Glutamatergic neuron (in vitro differentiated cells): ENCODE results near the gene FAM107B. TPM values are rescaled to one million over a fixed set of nuclear protein-coding genes. Genes with fewer than 3 reads are reported as not detected.
A peak's percentile ranks its signal among the peaks of the same experiment; 100 is the strongest.

Source experiments
- DNase-seq: peaks from one replicate; pipeline ENCODE4 v3.0.0; 2022
- H3K27ac Mint-ChIP-seq: one replicate; pipeline ENCODE4 v1.8.0; 2020; ENCODE audit warnings: mild to moderate bottlenecking, mixed read lengths, inconsistent platforms; ENCODE audit not compliant: unreplicated experiment
- H3K27me3 Mint-ChIP-seq: one replicate; pipeline ENCODE4 v1.8.0; 2020; ENCODE audit warnings: mild to moderate bottlenecking, moderate library complexity, mixed read lengths, inconsistent platforms; ENCODE audit not compliant: unreplicated experiment
- H3K36me3 Mint-ChIP-seq: one replicate; pipeline ENCODE4 v1.8.0; 2020; ENCODE audit warnings: mild to moderate bottlenecking, mixed read lengths, inconsistent platforms; ENCODE audit not compliant: unreplicated experiment
- H3K4me1 Mint-ChIP-seq: one replicate; pipeline ENCODE4 v1.8.0; 2020; ENCODE audit warnings: mild to moderate bottlenecking, low read depth, mixed read lengths, inconsistent platforms; ENCODE audit not compliant: unreplicated experiment
- H3K4me3 Mint-ChIP-seq: one replicate; pipeline ENCODE4 v1.8.0; 2020; ENCODE audit warnings: mild to moderate bottlenecking, mixed read lengths, inconsistent platforms; ENCODE audit not compliant: unreplicated experiment
- H3K9me3 Mint-ChIP-seq: one replicate; pipeline ENCODE4 v1.8.0; 2020; ENCODE audit warnings: mild to moderate bottlenecking, moderate library complexity, mixed read lengths, inconsistent platforms; ENCODE audit not compliant: unreplicated experiment
- CTCF ChIP-seq: fragments of 200-600 bp; sonication (generic); IDR thresholded peaks from one replicate; pipeline ENCODE4 v1.5.0; 2021; ENCODE audit not compliant: partially characterized antibody, unreplicated experiment
- long read RNA-seq: library from polyadenylated mRNA; unstranded; transcript quantifications from one replicate; pipeline ENCODE4 v2.0.0, GENCODE V29; 2020; ENCODE audit not compliant: unreplicated experiment
- total RNA-seq: library from RNA; stranded (reverse); fragmentation: NEBNext Ultra II Directional; extraction: Animal tissue kit (Norgen Biotek cat#: 25700); gene quantifications from one replicate; pipeline ENCODE4 v1.2.1, GENCODE V29; 2021; ENCODE audit not compliant: unreplicated experiment

FAM107B gene
- total RNA-seq, result 88.6 TPM
- long read RNA-seq, transcript FAM107B-211 (4 exons, 2,633 nt), result major isoform, 8 of 16 reads
- long read RNA-seq, partial matches to known transcripts, result 0 of 16 reads
- long read RNA-seq, other reads (novel, unspliced or antisense), result 7 of 16 reads

DNA sequence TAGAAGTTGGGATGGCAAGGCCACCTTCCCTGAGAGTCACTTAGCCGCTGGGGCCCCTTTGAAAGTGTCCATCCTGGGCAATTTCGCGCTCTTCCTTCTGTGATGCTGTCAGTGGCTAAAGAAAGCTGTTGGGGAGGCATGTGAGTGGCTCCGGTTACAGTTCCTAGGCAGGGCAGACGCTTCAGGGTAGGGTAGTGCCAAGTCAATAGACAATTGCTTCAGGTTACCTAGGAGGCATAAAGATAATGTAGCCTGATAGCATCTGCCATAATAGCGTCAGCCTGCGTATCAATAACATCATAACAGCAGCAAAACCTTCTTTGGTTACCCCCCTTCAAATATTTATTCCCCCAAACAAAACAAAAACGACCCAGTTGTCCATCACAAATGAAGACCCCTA is at the start of gene FAM107B:
TSS of gene FAM107B (minus strand) at position 101 of the 400 bp plus-strand sequence. CDS start 234 bp downstream, outside the sequence.
- DNase-seq, result no peak
- Mint-ChIP-seq H3K27ac (no peak within 1 kb of the TSS), H3K4me1 (no peaks in the 10 kb centered on the region), H3K36me3 (peaks cover 10% of the 10 kb centered on the region), H3K4me3 (no peak within 1 kb of the TSS), H3K9me3 (peaks cover 5% of the 10 kb centered on the region), H3K27me3 (no peaks in the 10 kb centered on the region)
- no peak for TF ChIP-seq CTCF

- no peak for DNase-seq
- TF ChIP-seq CTCF, result no peak
- Mint-ChIP-seq H3K4me3 (no peak overlapping the region), H3K4me1 (peaks cover 1% of the 10 kb centered on the region), H3K27ac (no peak overlapping the region), H3K36me3 (no peaks in the 10 kb centered on the region), H3K9me3 (peaks cover 1% of the 10 kb centered on the region), H3K27me3 (no peaks in the 10 kb centered on the region)
These were observed 49.3 kb upstream of the FAM107B start for GRCh38 chr10:14823966-14824365.

DNA sequence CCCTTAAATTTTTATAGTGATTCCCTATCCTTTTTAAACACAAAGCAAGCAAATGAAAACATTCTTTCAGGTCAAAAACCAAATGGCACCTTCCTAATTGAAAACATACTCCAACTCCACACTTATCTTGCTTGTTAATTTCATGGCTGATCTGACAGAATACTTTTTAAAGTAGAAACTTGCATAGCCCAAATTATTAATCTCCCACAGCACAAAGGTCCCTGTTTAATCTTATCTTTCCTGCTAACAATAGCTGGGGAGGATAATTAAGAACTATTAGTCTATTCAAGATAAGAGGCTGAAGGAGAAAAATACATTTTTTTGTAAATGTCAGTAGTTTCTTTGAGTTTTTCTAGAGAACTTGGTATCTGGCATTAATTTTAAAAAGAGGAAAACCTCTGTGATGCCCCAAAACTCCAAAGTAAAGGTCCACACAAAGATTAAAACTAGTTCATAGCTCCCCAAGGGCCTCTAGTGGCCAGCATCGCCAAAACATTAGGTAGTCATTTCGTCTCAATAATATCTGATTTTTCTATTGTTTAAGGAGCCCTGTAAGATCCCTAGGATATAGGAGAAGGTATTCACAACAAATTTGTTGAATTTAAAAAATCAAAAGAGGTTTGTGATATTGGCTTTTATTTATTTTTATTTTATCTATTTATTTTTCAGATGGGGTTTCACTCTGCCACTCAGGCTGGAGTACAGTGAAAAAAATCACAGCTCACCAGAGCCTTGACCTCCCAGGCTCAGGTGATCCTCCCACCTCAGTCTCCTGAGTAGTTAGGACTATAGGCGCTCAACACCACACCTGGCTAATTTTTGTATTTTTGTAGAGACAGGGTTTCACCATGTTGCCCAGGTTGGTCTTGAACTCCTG is 48.4 kb upstream of the FAM107B start:
- peaks cover 1% of the 10 kb centered on the region for H3K4me1 Mint-ChIP-seq
- H3K9me3 Mint-ChIP-seq, result peaks cover 1% of the 10 kb centered on the region
- H3K27ac Mint-ChIP-seq, result no peak overlapping the region
- peak; percentile 23 for DNase-seq
- no peak overlapping the region for H3K4me3 Mint-ChIP-seq
- TF ChIP-seq CTCF, result peak; percentile 36
- no peaks in the 10 kb centered on the region for H3K27me3 Mint-ChIP-seq
- no peaks in the 10 kb centered on the region for H3K36me3 Mint-ChIP-seq

DNA sequence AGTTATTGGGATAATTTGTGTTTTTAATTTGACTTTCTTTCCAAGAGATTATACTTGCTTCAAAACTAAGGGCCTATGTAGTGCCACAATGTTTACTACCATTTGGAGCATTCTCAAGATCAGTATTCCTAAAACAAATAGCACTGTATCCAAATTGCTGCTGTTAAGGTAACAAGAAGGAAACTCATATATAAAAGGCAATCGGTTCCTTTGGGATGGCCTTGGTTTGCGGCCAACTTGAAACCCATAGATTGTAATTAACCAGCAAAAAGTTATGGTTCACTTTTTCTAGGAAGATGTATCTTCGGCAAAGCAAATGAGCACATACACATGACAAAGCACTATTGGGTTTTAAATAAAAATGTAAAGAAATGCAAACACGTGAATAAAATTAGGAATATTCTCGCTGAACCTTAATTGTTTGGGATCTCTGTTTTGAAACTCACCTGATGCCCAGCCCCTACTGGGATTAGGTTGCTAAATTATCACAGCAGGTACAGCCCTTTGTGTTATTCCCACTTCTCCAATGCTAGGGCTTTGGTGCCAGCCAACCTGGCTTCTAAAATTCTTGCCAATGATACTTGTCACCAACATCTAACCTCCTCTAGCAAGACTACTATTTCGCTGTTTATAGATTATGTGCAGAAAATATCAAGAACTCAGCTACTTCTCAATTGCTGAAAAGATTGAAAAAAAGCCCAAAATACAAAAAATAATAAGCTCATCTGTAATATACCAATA is 47.1 kb upstream of the FAM107B start:
- Mint-ChIP-seq H3K27me3 (peaks cover 2% of the 10 kb centered on the region), H3K4me3 (no peak overlapping the region), H3K27ac (no peak overlapping the region), H3K36me3 (no peaks in the 10 kb centered on the region), H3K4me1 (peaks cover 1% of the 10 kb centered on the region), H3K9me3 (peaks cover 1% of the 10 kb centered on the region)
- TF ChIP-seq CTCF, result no peak
- no peak for DNase-seq
